CMK (cell line): ENCODE results near the gene ABHD5.

Experiments used
- DNase-seq: peaks from one replicate; pipeline ENCODE4 v3.0.0-alpha.2; 2010; ENCODE audit warnings: low read depth

Gene ABHD5

GRCh38 chr3:43686333-43686699 is 4.4 kb upstream of the ABHD5 start:
- DNase-seq, result no peak

GRCh38 chr3:43686700-43687498 is 3.8 kb upstream of the ABHD5 start:
- DNase-seq, result peak; percentile 36

- no peak for DNase-seq
Measured at GRCh38 chr3:43687499-43687811, 3.3 kb upstream of the ABHD5 start.

GRCh38 chr3:43688245-43688650 is 2.5 kb upstream of the ABHD5 start:
- DNase-seq, result no peak

GRCh38 chr3:43689166-43689565 is 1.6 kb upstream of the ABHD5 start:
- DNase-seq, result no peak

- no peak for DNase-seq
Measured at GRCh38 chr3:43689766-43690399, 855 bp upstream of the ABHD5 start.

- DNase-seq, result peak; percentile 50
Measured at GRCh38 chr3:43691120-43691995, 620 bp downstream of the ABHD5 start.

GRCh38 chr3:43692085-43692855 is 1.5 kb downstream of the ABHD5 start:
- no peak for DNase-seq

GRCh38 chr3:43692971-43693370 is 2.2 kb downstream of the ABHD5 start:
- no peak for DNase-seq

- no peak for DNase-seq
Measured at GRCh38 chr3:43693594-43693993, 2.9 kb downstream of the ABHD5 start.

- DNase-seq, result no peak
Measured at GRCh38 chr3:43695443-43695842, 4.7 kb downstream of the ABHD5 start.

GRCh38 chr3:43695863-43696262 is 5.1 kb downstream of the ABHD5 start:
- no peak for DNase-seq

GRCh38 chr3:43696441-43696840 is 5.7 kb downstream of the ABHD5 start:
- no peak for DNase-seq

- no peak for DNase-seq
Measured at GRCh38 chr3:43696881-43697280, 6.1 kb downstream of the ABHD5 start.

GRCh38 chr3:43699864-43700263 is 9.1 kb downstream of the ABHD5 start:
- DNase-seq, result no peak

GRCh38 chr3:43704697-43705096 is 14.0 kb downstream of the ABHD5 start:
- DNase-seq, result no peak

GRCh38 chr3:43706342-43706741 is 15.6 kb downstream of the ABHD5 start:
- no peak for DNase-seq

GRCh38 chr3:43707266-43707665 is 16.5 kb downstream of the ABHD5 start:
- DNase-seq, result no peak

- DNase-seq, result no peak
Measured at GRCh38 chr3:43707998-43708397, 17.3 kb downstream of the ABHD5 start.

- no peak for DNase-seq
Measured at GRCh38 chr3:43709022-43709421, 18.3 kb downstream of the ABHD5 start.

GRCh38 chr3:43710607-43711006 is 19.9 kb downstream of the ABHD5 start:
- DNase-seq, result no peak

GRCh38 chr3:43718296-43718695 is 27.6 kb downstream of the ABHD5 start:
- DNase-seq, result no peak
